Natural killer cell (primary cell): ENCODE results near the gene SMIM23. TPM values are rescaled to one million over a fixed set of nuclear protein-coding genes. Genes with fewer than 3 reads are reported as not detected.

ENCODE experiments used
- ATAC-seq, 3 donors: fragments of 150-1000 bp in 2 of 3; fragments of 200-7000 bp in 1 of 3; cut with Tn5 transposase; 1 replicate in 1 of 3; 2 replicates in 2 of 3; pipeline ENCODE4 v1.10.0; 2021; ENCODE audit warnings: mild to moderate bottlenecking in 2 of 3, moderate library complexity in 2 of 3
- DNase-seq, 2 donors: peaks; one replicate each; pipeline versions ENCODE4 v3.0.0 to v3.0.0-alpha.2; 2013 to 2021; ENCODE audit warnings: mixed read lengths in 1 of 2
- H3K27ac ChIP-seq: one replicate; pipeline ENCODE4 v1.5.1; 2013; ENCODE audit warnings: mild to moderate bottlenecking, low read length
- H3K27me3 ChIP-seq: one replicate; pipeline ENCODE4 v1.6.1; 2013; ENCODE audit warnings: low read length; ENCODE audit not compliant: control insufficient read depth, insufficient read depth
- H3K36me3 ChIP-seq: one replicate; pipeline ENCODE4 v1.6.1; 2013; ENCODE audit warnings: low read length; ENCODE audit not compliant: control insufficient read depth, insufficient read depth
- H3K4me1 ChIP-seq: one replicate; pipeline ENCODE4 v1.6.1; 2013; ENCODE audit warnings: low read length; ENCODE audit not compliant: control insufficient read depth, insufficient read depth
- H3K4me3 ChIP-seq: one replicate; pipeline ENCODE4 v1.5.1; 2013; ENCODE audit warnings: low read length
- H3K9me3 ChIP-seq: one replicate; pipeline ENCODE4 v1.6.1; 2013; ENCODE audit warnings: low read length; ENCODE audit not compliant: control insufficient read depth, insufficient read depth
- H3K27ac Mint-ChIP-seq, 2 donors: one replicate each; pipeline ENCODE4 v1.8.0; 2022; ENCODE audit warnings: mild to moderate bottlenecking in 2 of 2, mixed read lengths in 2 of 2, moderate library complexity in 1 of 2
- H3K27me3 Mint-ChIP-seq, 2 donors: one replicate each; pipeline ENCODE4 v1.8.0; 2022; ENCODE audit warnings: low read depth in 2 of 2, mixed read lengths in 2 of 2
- H3K36me3 Mint-ChIP-seq: one replicate; pipeline ENCODE4 v1.8.0; 2022; ENCODE audit warnings: mixed read lengths
- H3K4me1 Mint-ChIP-seq, 2 donors: one replicate each; pipeline ENCODE4 v1.8.0; 2022; ENCODE audit warnings: mixed read lengths in 2 of 2
- H3K4me3 Mint-ChIP-seq: one replicate; pipeline ENCODE4 v1.8.0; 2022; ENCODE audit warnings: mild to moderate bottlenecking, moderate library complexity, mixed read lengths
- H3K9me3 Mint-ChIP-seq, 2 donors: one replicate each; pipeline ENCODE4 v1.8.0; 2022; ENCODE audit warnings: mixed read lengths in 2 of 2
- WGBS: methylation state at CpG from one replicate; pipeline ENCODE4 v1.1.7; 2013; ENCODE audit warnings: missing lambda C conversion rate; ENCODE audit not compliant: insufficient coverage; 5-methylcytosine and 5-hydroxymethylcytosine counted together
- intact Hi-C: fragments of 100-400 bp; cut with micrococcal nuclease; formaldehyde crosslinking; loops from one replicate; pipeline ENCODE4 v1.14.2; 2022
- total RNA-seq, 4 donors: library from RNA; stranded (reverse); fragments of 120-200 nt in 1 of 4; gene quantifications; one replicate each; pipeline versions ENCODE4 v1.2.3 to v1.2.4, GENCODE V29; 2013 to 2022
- TF ChIP-seq, protein P1 (sequence below): fragments of 200-600 bp; IDR thresholded peaks from one replicate; pipeline ENCODE4 v1.8.0; 2022; ENCODE audit warnings: antibody characterized with exemption

The SMIM23 gene
- total RNA-seq, 3 donors from 2014 or later (not counting 1 experiment from before 2014, with no cell fraction given): not detected

DNA sequence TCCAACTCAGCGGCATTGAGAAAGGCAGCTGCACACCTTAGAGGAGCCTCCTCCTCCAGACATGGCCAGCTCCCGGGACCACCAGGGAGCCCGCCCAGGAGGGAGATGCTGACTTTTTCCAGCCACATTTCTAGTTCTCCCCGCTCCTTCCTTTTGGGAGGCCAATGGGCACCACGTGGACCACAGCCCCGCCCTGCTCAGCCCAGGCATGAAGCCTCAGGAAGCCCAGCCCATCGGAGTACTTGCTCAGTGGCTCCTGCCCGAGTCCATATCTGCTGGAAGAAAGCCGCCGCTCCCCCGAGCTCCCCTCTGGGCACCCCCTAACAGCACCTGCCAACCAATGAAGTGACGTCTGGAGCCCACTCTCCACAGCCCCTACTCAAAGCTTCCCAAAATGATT lies 52.4 kb downstream of the SMIM23 start:
- WGBS: 81% methylated on average over 11 of the region's 12 CpGs
- Mint-ChIP-seq H3K36me3 (no peaks in the 10 kb centered on the region), H3K9me3 (no peaks in the 10 kb centered on the region), H3K4me3 (no peak overlapping the region), H3K4me1 (peaks cover 21 to 22% of the 10 kb centered on the region in 2 donors), H3K27me3 (peaks cover 0 to 2% of the 10 kb centered on the region in 2 donors), H3K27ac (no peak overlapping the region)
- Histone ChIP-seq H3K4me1 (peaks cover 10% of the 10 kb centered on the region), H3K27me3 (no peaks in the 10 kb centered on the region), H3K9me3 (no peaks in the 10 kb centered on the region), H3K27ac (no peak overlapping the region), H3K4me3 (no peak overlapping the region), H3K36me3 (no peaks in the 10 kb centered on the region)
- TF ChIP-seq, protein P1, sequence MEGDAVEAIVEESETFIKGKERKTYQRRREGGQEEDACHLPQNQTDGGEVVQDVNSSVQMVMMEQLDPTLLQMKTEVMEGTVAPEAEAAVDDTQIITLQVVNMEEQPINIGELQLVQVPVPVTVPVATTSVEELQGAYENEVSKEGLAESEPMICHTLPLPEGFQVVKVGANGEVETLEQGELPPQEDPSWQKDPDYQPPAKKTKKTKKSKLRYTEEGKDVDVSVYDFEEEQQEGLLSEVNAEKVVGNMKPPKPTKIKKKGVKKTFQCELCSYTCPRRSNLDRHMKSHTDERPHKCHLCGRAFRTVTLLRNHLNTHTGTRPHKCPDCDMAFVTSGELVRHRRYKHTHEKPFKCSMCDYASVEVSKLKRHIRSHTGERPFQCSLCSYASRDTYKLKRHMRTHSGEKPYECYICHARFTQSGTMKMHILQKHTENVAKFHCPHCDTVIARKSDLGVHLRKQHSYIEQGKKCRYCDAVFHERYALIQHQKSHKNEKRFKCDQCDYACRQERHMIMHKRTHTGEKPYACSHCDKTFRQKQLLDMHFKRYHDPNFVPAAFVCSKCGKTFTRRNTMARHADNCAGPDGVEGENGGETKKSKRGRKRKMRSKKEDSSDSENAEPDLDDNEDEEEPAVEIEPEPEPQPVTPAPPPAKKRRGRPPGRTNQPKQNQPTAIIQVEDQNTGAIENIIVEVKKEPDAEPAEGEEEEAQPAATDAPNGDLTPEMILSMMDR: no peak
- no peak for ATAC-seq
- DNase-seq: no peak
- intact Hi-C loops: no loop called here

DNA sequence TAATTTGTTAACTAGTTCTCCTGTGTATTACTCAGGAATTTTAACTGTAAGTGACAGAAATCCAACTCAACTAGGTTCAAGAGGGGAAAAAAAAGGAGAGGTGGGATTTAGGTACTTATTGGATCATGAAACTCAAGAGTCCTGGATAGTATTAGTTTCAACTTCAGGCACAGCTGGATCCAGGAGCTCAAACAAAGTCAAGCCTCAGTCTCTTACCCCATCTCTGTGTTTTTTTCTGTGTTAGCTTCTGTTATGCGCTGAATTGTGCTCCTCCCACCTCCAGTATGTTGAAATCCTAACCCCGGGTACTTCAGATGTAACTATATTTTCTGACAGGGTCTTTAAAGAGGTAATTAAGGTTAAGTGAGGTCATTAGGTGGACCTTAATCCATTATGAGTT lies 53.5 kb downstream of the SMIM23 start:
- H3K27ac ChIP-seq: no peak overlapping the region
- no peaks in the 10 kb centered on the region for H3K9me3 ChIP-seq
- no peaks in the 10 kb centered on the region for H3K36me3 ChIP-seq
- Mint-ChIP-seq H3K9me3 (no peaks in the 10 kb centered on the region), H3K4me3 (no peak overlapping the region), H3K36me3 (no peaks in the 10 kb centered on the region), H3K27me3 (peaks cover 0 to 2% of the 10 kb centered on the region in 2 donors), H3K4me1 (peaks cover 21 to 22% of the 10 kb centered on the region in 2 donors), H3K27ac (no peak overlapping the region)
- TF ChIP-seq, protein P1: no peak
- intact Hi-C loops: no loop called here
- H3K4me3 ChIP-seq: no peak overlapping the region
- H3K4me1 ChIP-seq: peaks cover 10% of the 10 kb centered on the region
- H3K27me3 ChIP-seq: no peaks in the 10 kb centered on the region
- no peak for ATAC-seq
- no peak for DNase-seq
- WGBS: 100% methylated on average over 2 of the region's 2 CpGs

DNA sequence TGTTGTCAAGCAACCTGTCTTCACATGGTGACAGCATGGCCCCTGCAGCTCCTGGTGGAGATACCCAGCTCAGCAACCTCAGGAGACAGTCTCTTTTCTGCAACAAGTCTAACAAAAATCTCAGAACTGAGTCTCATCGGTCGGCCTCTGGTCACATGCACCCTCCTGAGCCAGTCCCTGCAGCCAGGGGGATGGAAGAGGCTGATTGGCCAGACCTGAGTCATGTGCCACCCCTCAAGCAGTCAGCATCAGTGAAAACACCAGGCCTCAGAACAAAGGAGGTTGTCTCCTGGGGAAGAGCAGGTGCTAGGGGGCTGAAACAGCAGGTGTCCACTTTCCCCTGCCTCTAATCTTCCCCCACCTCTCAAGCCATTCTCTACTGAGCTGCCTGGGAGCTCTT lies 54.4 kb downstream of the SMIM23 start:
- H3K4me3 ChIP-seq: no peak overlapping the region
- TF ChIP-seq, protein P1: no peak
- no peak overlapping the region for H3K27ac Mint-ChIP-seq
- H3K9me3 Mint-ChIP-seq: no peaks in the 10 kb centered on the region
- no peak overlapping the region for H3K4me3 Mint-ChIP-seq
- peaks cover 0 to 2% of the 10 kb centered on the region in 2 donors for H3K27me3 Mint-ChIP-seq
- peaks cover 21 to 22% of the 10 kb centered on the region in 2 donors for H3K4me1 Mint-ChIP-seq
- no peak for ATAC-seq
- intact Hi-C loops: no loop called here
- no peak overlapping the region for H3K27ac ChIP-seq
- H3K9me3 ChIP-seq: no peaks in the 10 kb centered on the region
- DNase-seq: no peak
- H3K27me3 ChIP-seq: no peaks in the 10 kb centered on the region
- H3K36me3 ChIP-seq: no peaks in the 10 kb centered on the region
- H3K36me3 Mint-ChIP-seq: no peaks in the 10 kb centered on the region
- WGBS: 46% methylated on average over 2 of the region's 2 CpGs
- H3K4me1 ChIP-seq: peaks cover 10% of the 10 kb centered on the region

Other genes starting within 250 kb of the SMIM23 start
- gene FBXW11, start 220.8 kb downstream of the SMIM23 start, total RNA-seq: 10 to 100 TPM; 26.7 to 40.3 (median 39.5) TPM